HepG2 (cell line): ENCODE results near the gene DDOST. TPM values are rescaled to one million over a fixed set of nuclear protein-coding genes. Genes with fewer than 3 reads are reported as not detected.

Experiments used
- BORCS8-MEF2B ChIP-seq: sonication (generic); formaldehyde crosslinking; IDR thresholded peaks from 2 replicates; pipeline ENCODE4 v1.8.0; 2022; ENCODE audit warnings: mild to moderate bottlenecking, missing genetic modification reagents
- CCAR2 ChIP-seq: fragments of 200-400 bp; formaldehyde crosslinking; optimal IDR thresholded peaks from 2 replicates; pipeline ENCODE3; 2018; ENCODE audit warnings: low read depth, mild to moderate bottlenecking, low read length, moderate library complexity
- CREB1 ChIP-seq, 2 experiments: fragments of 450-650 bp in 1 of 2; IDR thresholded peaks; 2 replicates each; pipeline ENCODE4 v1.6.1; 2016 to 2017; ENCODE audit warnings: control low read depth in 1 of 2, mild to moderate bottlenecking in 1 of 2, missing compliant biosample characterization in 1 of 2, missing genetic modification characterization in 1 of 2
- DDIT3 ChIP-seq: sonication (generic); formaldehyde crosslinking; IDR thresholded peaks from 2 replicates; pipeline ENCODE4 v1.4.0; 2020; ENCODE audit warnings: mild to moderate bottlenecking, missing genetic modification reagents
- E2F5 ChIP-seq: sonication (generic); formaldehyde crosslinking; conservative IDR thresholded peaks from 2 replicates; pipeline ENCODE4 v1.4.0; 2020; ENCODE audit warnings: missing genetic modification reagents
- FOXM1 ChIP-seq: sonication (generic); formaldehyde crosslinking; IDR thresholded peaks from 2 replicates; pipeline ENCODE4 v1.5.0; 2020; ENCODE audit warnings: missing genetic modification reagents
- KDM3A ChIP-seq: IDR thresholded peaks from 2 replicates; pipeline ENCODE4 v1.6.1; 2018; ENCODE audit warnings: low read depth, missing compliant biosample characterization
- NFE2 ChIP-seq: sonication (generic); formaldehyde crosslinking; IDR thresholded peaks from 2 replicates; pipeline ENCODE4 v1.4.0; 2020; ENCODE audit warnings: missing genetic modification reagents
- NFIB ChIP-seq: sonication (generic); formaldehyde crosslinking; IDR thresholded peaks from 2 replicates; pipeline ENCODE4 v1.9.0; 2021; ENCODE audit warnings: missing genetic modification reagents, mild to moderate bottlenecking, borderline replicate concordance
- NONO ChIP-seq, 2 experiments: fragments of 450-650 bp in 1 of 2; sonication (generic) in 1 of 2; formaldehyde crosslinking in 1 of 2; IDR thresholded peaks in 1 of 2; conservative IDR thresholded peaks in 1 of 2; 2 replicates each; pipeline versions ENCODE4 v1.6.1 to v1.8.0; 2017 to 2022; ENCODE audit warnings: mild to moderate bottlenecking in 1 of 2, missing genetic modification reagents in 1 of 2, moderate library complexity in 1 of 2
- PCBP2 ChIP-seq: fragments of 200-400 bp; formaldehyde crosslinking; optimal IDR thresholded peaks from 2 replicates; pipeline ENCODE3; 2018; ENCODE audit warnings: low read length, low read depth; ENCODE audit not compliant: poor library complexity, severe bottlenecking
- RBM39 ChIP-seq: fragments of 200-400 bp; formaldehyde crosslinking; IDR thresholded peaks from one replicate; pipeline ENCODE4 v1.6.1; 2018; ENCODE audit warnings: antibody characterized with exemption, mild to moderate bottlenecking, low read depth, low read length; ENCODE audit not compliant: poor library complexity, severe bottlenecking
- RXRA ChIP-seq: sonication (generic); formaldehyde crosslinking; IDR thresholded peaks from 2 replicates; pipeline ENCODE4 v1.5.1; 2020; ENCODE audit warnings: missing genetic modification reagents
- SETDB1 ChIP-seq: sonication (generic); formaldehyde crosslinking; IDR thresholded peaks from 2 replicates; pipeline ENCODE4 v1.5.1; 2020; ENCODE audit warnings: missing genetic modification reagents, mild to moderate bottlenecking, borderline replicate concordance
- SMC3 ChIP-seq: IDR thresholded peaks from 2 replicates; pipeline ENCODE4 v1.6.1; 2011; ENCODE audit warnings: low read length, improper control_type of control experiment
- TAF1 ChIP-seq: sonication (generic); formaldehyde crosslinking; IDR thresholded peaks from 2 replicates; pipeline ENCODE4 v1.4.0; 2020; ENCODE audit warnings: missing genetic modification reagents
- TEAD2 ChIP-seq: sonication (generic); formaldehyde crosslinking; IDR thresholded peaks from 2 replicates; pipeline ENCODE4 v1.9.0; 2021; ENCODE audit warnings: missing genetic modification reagents
- ZNF138 ChIP-seq: sonication (generic); formaldehyde crosslinking; IDR thresholded peaks from 2 replicates; pipeline ENCODE4 v1.5.0; 2020; ENCODE audit warnings: mild to moderate bottlenecking, low read depth, missing genetic modification reagents
- ZNF7 ChIP-seq: IDR thresholded peaks from 2 replicates; pipeline ENCODE4 v1.6.1; 2016; ENCODE audit warnings: missing biosample characterization, missing genetic modification reagents
- ZNF768 ChIP-seq: sonication (generic); formaldehyde crosslinking; IDR thresholded peaks from 2 replicates; pipeline ENCODE4 v1.4.0; 2020; ENCODE audit warnings: missing genetic modification reagents
- ZNF800 ChIP-seq: sonication (generic); formaldehyde crosslinking; IDR thresholded peaks from 2 replicates; pipeline ENCODE4 v1.4.0; 2020; ENCODE audit warnings: missing genetic modification reagents
- polyA plus RNA-seq, 8 experiments: library from polyadenylated mRNA; depleted of rRNA in 3 of 8; stranded (reverse) in 7 of 8; unstranded in 1 of 8; fragments of >200 nt; fragmentation: Illumina TruSeq in 4 of 8; extraction: Trizol in 4 of 8; gene quantifications; 2 replicates each; pipeline versions ENCODE4 v1.2.1 to v1.2.3, GENCODE V29; 2011 to 2016; ENCODE audit warnings: low read depth in 4 of 8, missing spikeins in 1 of 8, mixed read lengths in 1 of 8; ENCODE audit not compliant: insufficient read depth in 1 of 8
- total RNA-seq, 5 experiments: library from RNA; depleted of rRNA; stranded (reverse); fragments of >200 nt; fragmentation: Illumina TruSeq; extraction: Trizol; gene quantifications; 2 replicates each; pipeline ENCODE4 v1.2.3, GENCODE V29; 2016; ENCODE audit warnings: low read depth in 1 of 5
- TF ChIP-seq, protein P1 (sequence below): sonication (generic); formaldehyde crosslinking; IDR thresholded peaks from 2 replicates; pipeline ENCODE4 v1.8.1; 2023; ENCODE audit warnings: mild to moderate bottlenecking, moderate library complexity, missing genetic modification reagents
- TF ChIP-seq, protein P2 (sequence below): IDR thresholded peaks from 2 replicates; pipeline ENCODE4 v1.6.1; 2016; ENCODE audit warnings: missing compliant biosample characterization, missing genetic modification reagents, borderline replicate concordance

DDOST gene
- total and polyA plus RNA-seq, 2 of the 13 experiments (the other 11 are each of a cell fraction or from before 2014, with no cell fraction given): 335 to 494 TPM

GRCh38 chr1:20696397-20697333, 35.5 kb upstream of the DDOST start (continued):
- TF ChIP-seq ZNF800 (CRISPR knock-in tag): no peak
- TF ChIP-seq E2F5: no peak
- no peak; the same call in 1 of the 2 replicates for TF ChIP-seq TAF1 (CRISPR knock-in tag)
- no peak for TF ChIP-seq ZNF7
- TF ChIP-seq, protein P1, sequence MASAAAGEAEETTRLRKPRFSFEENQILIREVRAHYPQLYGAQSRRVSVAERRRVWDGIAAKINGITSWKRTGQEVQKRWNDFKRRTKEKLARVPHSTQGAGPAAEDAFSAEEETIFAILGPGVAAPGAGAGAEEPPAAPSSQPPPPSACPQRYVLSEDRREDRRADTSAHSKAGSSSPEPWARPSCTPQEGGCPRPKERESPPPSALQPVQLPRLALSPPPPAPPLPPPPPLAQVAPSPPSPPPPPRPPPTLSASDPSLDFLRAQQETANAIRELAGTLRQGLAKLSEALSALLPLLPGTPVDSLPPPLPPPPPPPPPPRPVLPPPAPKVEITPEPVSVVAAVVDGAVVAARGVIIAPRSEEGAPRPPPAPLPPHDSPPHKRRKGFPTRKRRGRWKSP (CRISPR knock-in tag): peak; percentile 45; the same call in 1 of the 2 replicates
- TF ChIP-seq BORCS8-MEF2B (CRISPR knock-in tag): 0 out of 2 replicates have a peak, but pooled peaks have one; percentile 57
- TF ChIP-seq ZNF768: peak; percentile 92
- TF ChIP-seq CCAR2: no peak
- no peak for TF ChIP-seq DDIT3 (CRISPR knock-in tag)
- 0 out of 2 replicates have a peak, but pooled peaks have one; percentile 18 for TF ChIP-seq RXRA (CRISPR knock-in tag)
- TF ChIP-seq FOXM1 (CRISPR knock-in tag): no peak
- TF ChIP-seq SMC3: no peak; the same call in 1 of the 2 replicates
- TF ChIP-seq NONO (IDR thresholded peaks at IDR 0.05): no peak
- TF ChIP-seq NONO (CRISPR knock-in tag; conservative IDR thresholded peaks at IDR 0.05): 0 out of 2 replicates have a peak, but pooled peaks have one; percentile 25
- no peak for TF ChIP-seq PCBP2
- TF ChIP-seq TEAD2 (CRISPR knock-in tag): no peak
- no peak for TF ChIP-seq CREB1 (IDR thresholded peaks at IDR 0.05)
- no peak for TF ChIP-seq CREB1 (CRISPR knock-in tag; IDR thresholded peaks at IDR 0.05)
- TF ChIP-seq RBM39: peak; percentile 73
- 0 out of 2 replicates have a peak, but pooled peaks have one; percentile 21 for TF ChIP-seq KDM3A
- TF ChIP-seq ZNF138: no peak; the same call in 1 of the 2 replicates
- TF ChIP-seq NFIB (CRISPR knock-in tag): no peak
- TF ChIP-seq SETDB1 (CRISPR knock-in tag): no peak
- no peak for TF ChIP-seq NFE2 (CRISPR knock-in tag)
- TF ChIP-seq, protein P2, sequence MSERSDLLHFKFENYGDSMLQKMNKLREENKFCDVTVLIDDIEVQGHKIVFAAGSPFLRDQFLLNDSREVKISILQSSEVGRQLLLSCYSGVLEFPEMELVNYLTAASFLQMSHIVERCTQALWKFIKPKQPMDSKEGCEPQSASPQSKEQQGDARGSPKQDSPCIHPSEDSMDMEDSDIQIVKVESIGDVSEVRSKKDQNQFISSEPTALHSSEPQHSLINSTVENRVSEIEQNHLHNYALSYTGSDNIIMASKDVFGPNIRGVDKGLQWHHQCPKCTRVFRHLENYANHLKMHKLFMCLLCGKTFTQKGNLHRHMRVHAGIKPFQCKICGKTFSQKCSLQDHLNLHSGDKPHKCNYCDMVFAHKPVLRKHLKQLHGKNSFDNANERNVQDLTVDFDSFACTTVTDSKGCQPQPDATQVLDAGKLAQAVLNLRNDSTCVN: no peak
